SK-N-SH (cell line): ENCODE measurements around the gene APBB3. TPM values are rescaled to one million over a fixed set of nuclear protein-coding genes. Genes with fewer than 3 reads are reported as not detected.

Experiments
- CTCF ChIA-PET: fragments of 300-600, 350-600 bp; formaldehyde crosslinking; extraction: SDS; loops from one replicate; lab custom pipeline; 2021; lab: Yijun Ruan, JAX
- POLR2A ChIA-PET: fragments of 350-600 bp; sonication (Branson Sonifier 250); formaldehyde crosslinking; extraction: SDS; loops from one replicate; lab custom pipeline; 2020; ENCODE audit warnings: antibody characterized with exemption, inconsistent platforms; lab: Yijun Ruan, JAX
- DNase-seq: peaks from one replicate; pipeline ENCODE4 v3.0.0; 2012
- H2AFZ ChIP-seq: fragments of 200-600 bp; sonication (generic); 2 replicates; pipeline ENCODE4 v1.8.1; 2016; ENCODE audit warnings: antibody characterized with exemption, mild to moderate bottlenecking, low read depth
- H3F3A ChIP-seq: fragments of 200-600 bp; sonication (generic); replicated peaks from 2 replicates; pipeline ENCODE3; 2016; ENCODE audit warnings: antibody characterized with exemption, mild to moderate bottlenecking; ENCODE audit not compliant: insufficient read depth
- H3K27ac ChIP-seq, 2 experiments: fragments of 200-500 bp in 1 of 2; fragments of 200-600 bp in 1 of 2; sonication (Bioruptor generic) in 1 of 2; sonication (generic), shearing (Covaris generic) in 1 of 2; 2 replicates each; pipeline versions ENCODE4 v1.5.1 to v1.6.1; 2014 to 2016; ENCODE audit warnings: low read depth in 2 of 2, inconsistent platforms in 1 of 2, low read length in 1 of 2, mild to moderate bottlenecking in 1 of 2, mixed read lengths in 1 of 2
- H3K27me3 ChIP-seq: fragments of 200-600 bp; sonication (generic), shearing (Covaris generic); 2 replicates; pipeline ENCODE4 v1.6.1; 2016; ENCODE audit warnings: mixed run types; ENCODE audit not compliant: insufficient read depth
- H3K36me3 ChIP-seq, 2 experiments: fragments of 200-500 bp in 1 of 2; fragments of 200-600 bp in 1 of 2; sonication (Bioruptor generic) in 1 of 2; sonication (generic) in 1 of 2; replicated peaks in 1 of 2; 2 replicates each; pipeline versions ENCODE3 to v1.5.1; 2014 to 2016; ENCODE audit warnings: low read length in 1 of 2, mild to moderate bottlenecking in 1 of 2; ENCODE audit not compliant: insufficient read depth in 2 of 2, control insufficient read depth in 1 of 2
- H3K4me1 ChIP-seq, 2 experiments: fragments of 200-500 bp in 1 of 2; fragments of 200-600 bp in 1 of 2; sonication (Bioruptor generic) in 1 of 2; sonication (generic), shearing (Covaris generic) in 1 of 2; 2 replicates each; pipeline versions ENCODE4 v1.5.1 to v1.6.1; 2014 to 2016; ENCODE audit warnings: low read depth in 1 of 2, low read length in 1 of 2, mixed run types in 1 of 2; ENCODE audit not compliant: insufficient read depth in 2 of 2, control insufficient read depth in 1 of 2
- H3K4me2 ChIP-seq: fragments of 200-600 bp; sonication (generic), shearing (Covaris generic); 2 replicates; pipeline ENCODE4 v1.6.1; 2017; ENCODE audit warnings: mixed run types
- H3K4me3 ChIP-seq, 2 experiments: fragments of 200-500 bp in 1 of 2; fragments of 200-600 bp in 1 of 2; sonication (Bioruptor generic) in 1 of 2; sonication (generic), shearing (Covaris generic) in 1 of 2; 2 replicates each; pipeline versions ENCODE4 v1.5.1 to v1.8.1; 2014 to 2016; ENCODE audit warnings: low read depth in 2 of 2, inconsistent platforms in 1 of 2, low read length in 1 of 2, mild to moderate bottlenecking in 1 of 2, mixed read lengths in 1 of 2, moderate library complexity in 1 of 2
- H3K79me2 ChIP-seq: fragments of 200-600 bp; sonication (generic); 2 replicates; pipeline ENCODE4 v1.8.1; 2017; ENCODE audit warnings: mild to moderate bottlenecking; ENCODE audit not compliant: insufficient read depth
- H3K9ac ChIP-seq: fragments of 200-600 bp; sonication (generic); 2 replicates; pipeline ENCODE4 v1.6.1; 2017; ENCODE audit warnings: mixed run types
- H3K9me2 ChIP-seq: fragments of 200-600 bp; sonication (generic); 2 replicates; pipeline ENCODE4 v1.6.1; 2017; ENCODE audit warnings: mixed run types
- H3K9me3 ChIP-seq: fragments of 200-600 bp; sonication (generic); 2 replicates; pipeline ENCODE4 v1.6.1; 2017; ENCODE audit warnings: mixed run types, mild to moderate bottlenecking, moderate library complexity
- H4K20me1 ChIP-seq: fragments of 200-600 bp; sonication (generic); 2 replicates; pipeline ENCODE4 v1.6.1; 2017; ENCODE audit warnings: mild to moderate bottlenecking, mixed run types; ENCODE audit not compliant: insufficient read depth
- ELF1 ChIP-seq: IDR thresholded peaks from 2 replicates; pipeline ENCODE4 v1.4.0; 2012
- EZH2phosphoT487 ChIP-seq: fragments of 200-600 bp; sonication (generic); IDR thresholded peaks from 2 replicates; pipeline ENCODE4 v1.6.1; 2017; ENCODE audit warnings: low read depth, mixed run types, mild to moderate bottlenecking, antibody characterized with exemption, moderate library complexity, borderline replicate concordance
- FOXJ3 ChIP-seq: sonication (generic); formaldehyde crosslinking; IDR thresholded peaks from 2 replicates; pipeline ENCODE4 v1.5.1; 2020; ENCODE audit warnings: mild to moderate bottlenecking, missing genetic modification reagents
- GABPA ChIP-seq: IDR thresholded peaks from 2 replicates; pipeline ENCODE4 v1.4.0; 2012; ENCODE audit warnings: low read depth, mild to moderate bottlenecking
- GATA2 ChIP-seq: sonication (generic); formaldehyde crosslinking; IDR thresholded peaks from 2 replicates; pipeline ENCODE4 v1.5.0; 2020; ENCODE audit warnings: mild to moderate bottlenecking, missing genetic modification reagents
- IRF3 ChIP-seq: fragments of 150-350 bp; IDR thresholded peaks from 2 replicates; pipeline ENCODE4 v1.6.1; 2016; ENCODE audit warnings: mild to moderate bottlenecking, low read depth, low read length
- MAX ChIP-seq: IDR thresholded peaks from 2 replicates; pipeline ENCODE4 v1.4.0; 2012; ENCODE audit warnings: low read depth
- MEF2A ChIP-seq: IDR thresholded peaks from 2 replicates; pipeline ENCODE4 v1.4.0; 2012; ENCODE audit warnings: low read depth, borderline replicate concordance
- NFIC ChIP-seq: IDR thresholded peaks from 2 replicates; pipeline ENCODE4 v1.4.0; 2012; ENCODE audit warnings: borderline replicate concordance
- POLR2AphosphoS5 ChIP-seq: IDR thresholded peaks from 2 replicates; pipeline ENCODE4 v1.6.1; 2012; ENCODE audit warnings: low read depth, low read length
- RAD21 ChIP-seq: IDR thresholded peaks from 2 replicates; pipeline ENCODE4 v1.6.1; 2012; ENCODE audit warnings: mild to moderate bottlenecking, low read length
- REST ChIP-seq: IDR thresholded peaks from 2 replicates; pipeline ENCODE4 v1.6.1; 2012; ENCODE audit warnings: mild to moderate bottlenecking, low read depth, low read length, moderate library complexity
- RXRA ChIP-seq: IDR thresholded peaks from 2 replicates; pipeline ENCODE4 v1.4.0; 2012; ENCODE audit warnings: low read depth, mild to moderate bottlenecking, borderline replicate concordance
- TEAD4 ChIP-seq: IDR thresholded peaks from 2 replicates; pipeline ENCODE4 v1.4.0; 2012; ENCODE audit warnings: mild to moderate bottlenecking, borderline replicate concordance; ENCODE audit not compliant: insufficient read depth
- WGBS: methylation state at CpG from one replicate; pipeline ENCODE4 v1.1.6; 2017; ENCODE audit warnings: low lambda C conversion rate; 5-methylcytosine and 5-hydroxymethylcytosine counted together
- polyA plus RNA-seq, 3 experiments: library from polyadenylated mRNA; depleted of rRNA; stranded (reverse); fragments of >200 nt; gene quantifications; 2 replicates each; pipeline ENCODE4 v1.2.3, GENCODE V29; 2012

APBB3 gene
- polyA plus RNA-seq, 1 of the 3 experiments (the other 2 are of a cell fraction): 36.0 TPM

- CTCF ChIA-PET: interaction anchor here (1.7 kb wide), 1 partner anchor 50 kb away, joined by 4 read pairs; no protein-coding TSS in a partner anchor
These were observed 31.9 kb upstream of the APBB3 start for GRCh38 chr5:140596321-140596741.

GRCh38 chr5:140595538-140596300 lies 31.3 kb upstream of the APBB3 start:
- H3F3A ChIP-seq: no peaks in the 10 kb centered on the region
- H3K4me2 ChIP-seq: no peak overlapping the region
- H2AFZ ChIP-seq: no peak overlapping the region; the same call in 1 of the 2 replicates
- no peak overlapping the region for H3K27ac ChIP-seq
- H3K36me3 ChIP-seq: no peaks in the 10 kb centered on the region
- H4K20me1 ChIP-seq: no peaks in the 10 kb centered on the region
- ChIA-PET POLR2A (no interaction called here), CTCF (interaction anchor here (1.7 kb wide), 1 partner anchor 51 kb away, joined by 4 read pairs; no protein-coding TSS in a partner anchor)
- no peaks in the 10 kb centered on the region for H3K79me2 ChIP-seq
- no peak overlapping the region for H3K9ac ChIP-seq
- no peaks in the 10 kb centered on the region for H3K27me3 ChIP-seq
- H3K4me1 ChIP-seq: peaks cover 0 to 3% of the 10 kb centered on the region in 2 experiments; a peak in 1 of 4 replicates
- no peaks in the 10 kb centered on the region for H3K9me2 ChIP-seq
- DNase-seq: no peak
- H3K9me3 ChIP-seq: no peaks in the 10 kb centered on the region
- no peak for TF ChIP-seq EZH2phosphoT487
- no peak for TF ChIP-seq IRF3
- TF ChIP-seq MAX: no peak
- no peak for TF ChIP-seq GABPA
- TF ChIP-seq REST: no peak
- no peak for TF ChIP-seq MEF2A
- no peak for TF ChIP-seq TEAD4
- no peak for TF ChIP-seq GATA2
- no peak for TF ChIP-seq POLR2AphosphoS5
- no peak for TF ChIP-seq RXRA
- TF ChIP-seq NFIC: no peak
- no peak for TF ChIP-seq RAD21
- TF ChIP-seq, all 33 proteins: peak for 0
- H3K4me3 ChIP-seq: no peak overlapping the region
- 53% methylated on average over 5 of the region's 5 CpGs for WGBS

More at GRCh38 chr5:140596321-140596741, 31.9 kb upstream of the APBB3 start:
- H3K36me3 ChIP-seq: no peaks in the 10 kb centered on the region
- H3K79me2 ChIP-seq: no peaks in the 10 kb centered on the region
- H3K9ac ChIP-seq: no peak overlapping the region
- TF ChIP-seq MAX: no peak
- no peak for TF ChIP-seq ELF1
- TF ChIP-seq FOXJ3 (CRISPR knock-in tag): no peak
- no peak overlapping the region for H3K4me3 ChIP-seq
- H3F3A ChIP-seq: no peaks in the 10 kb centered on the region
- DNase-seq: no peak
- POLR2A ChIA-PET: interaction anchor here (1.1 kb wide), 1 partner anchor 26 kb away, joined by 3 read pairs; no protein-coding TSS in a partner anchor
- H3K4me2 ChIP-seq: no peak overlapping the region
- no peaks in the 10 kb centered on the region for H4K20me1 ChIP-seq
- H3K27ac ChIP-seq: no peak overlapping the region
- no peaks in the 10 kb centered on the region for H3K27me3 ChIP-seq
- H3K4me1 ChIP-seq: peaks cover 0 to 3% of the 10 kb centered on the region in 2 experiments; a peak in 1 of 4 replicates
- no peaks in the 10 kb centered on the region for H3K9me3 ChIP-seq
- 69% methylated on average over 1 of the region's 1 CpG for WGBS
- no peaks in the 10 kb centered on the region for H3K9me2 ChIP-seq
- no peak overlapping the region for H2AFZ ChIP-seq
